K562 (cell line): ENCODE results near the gene SLCO3A1. TPM values are rescaled to one million over a fixed set of nuclear protein-coding genes. Genes with fewer than 3 reads are reported as not detected.

Experiments used
- ATAC-seq: fragments of 200-7000 bp; cut with Tn5 transposase; 3 replicates; pipeline ENCODE4 v1.9.1; 2020; ENCODE audit warnings: moderate library complexity
- BruUV-seq: library from RNA; stranded (reverse); fragments of 400-500 nt; replicated peaks from 2 replicates; lab custom pipeline; 2021; lab: Mats Ljungman, UMichigan
- CTCF ChIA-PET: fragments of 300-600 bp; formaldehyde crosslinking; extraction: SDS; loops from one replicate; lab custom pipeline; 2021; ENCODE audit warnings: low intra/inter-chr PET ratio; lab: Yijun Ruan, JAX
- POLR2A ChIA-PET: fragments of 300-600, 350-650 bp; sonication (Branson Sonifier 250); formaldehyde crosslinking; extraction: SDS; loops from one replicate; lab custom pipeline; 2021; ENCODE audit warnings: antibody characterized with exemption, inconsistent platforms; lab: Yijun Ruan, JAX
- DNase-seq, 4 experiments: peaks; one replicate each; pipeline versions ENCODE4 v3.0.0 to v3.0.0-alpha.2; 2011 to 2018; ENCODE audit warnings: low spot score in 3 of 4, mixed read lengths in 3 of 4; ENCODE audit errors: extremely low read depth in 1 of 4
- FAIRE-seq: peaks from 2 replicates; lab custom pipeline; 2011; peaks lifted over from hg19 to GRCh38; lab: Jason Lieb, UNC
- H2AFZ ChIP-seq: 2 replicates; pipeline ENCODE4 v1.6.0; 2011; ENCODE audit warnings: low read depth, low read length, control low read depth, inconsistent platforms
- H3K27ac ChIP-seq: fragments of 200-600 bp; 3 replicates; pipeline ENCODE4 v1.8.0; 2011; ENCODE audit warnings: low read depth, mild to moderate bottlenecking, control low read depth, inconsistent platforms, low read length, moderate library complexity, mixed read lengths; ENCODE audit errors: extremely low read depth
- H3K27me3 ChIP-seq, 2 experiments: fragments of 300-600 bp in 1 of 2; 2 replicates in 1 of 2; 3 replicates in 1 of 2; pipeline versions ENCODE4 v1.6.0 to v1.8.0; 2011; ENCODE audit warnings: inconsistent platforms in 2 of 2, low read length in 2 of 2, mild to moderate bottlenecking in 1 of 2, mixed read lengths in 1 of 2, moderate library complexity in 1 of 2; ENCODE audit not compliant: control insufficient read depth in 2 of 2, insufficient read depth in 2 of 2
- H3K36me3 ChIP-seq: fragments of 300-600 bp; 3 replicates; pipeline ENCODE4 v1.8.0; 2011; ENCODE audit warnings: mild to moderate bottlenecking, low read length, inconsistent platforms; ENCODE audit not compliant: control insufficient read depth, insufficient read depth
- H3K4me1 ChIP-seq, 2 experiments: fragments of 200-600 bp in 1 of 2; replicated peaks in 1 of 2; 2 replicates in 1 of 2; 3 replicates in 1 of 2; pipeline versions ENCODE4 v1.5.1 to v1.8.0; 2011; ENCODE audit warnings: inconsistent platforms in 2 of 2, low read length in 2 of 2, mild to moderate bottlenecking in 1 of 2, mixed read lengths in 1 of 2, moderate library complexity in 1 of 2; ENCODE audit not compliant: control insufficient read depth in 2 of 2, insufficient read depth in 2 of 2
- H3K4me2 ChIP-seq: 2 replicates; pipeline ENCODE4 v1.6.1; 2011; ENCODE audit warnings: low read length, control low read depth, inconsistent platforms, mixed read lengths; ENCODE audit not compliant: insufficient read depth
- H3K4me3 ChIP-seq: fragments of 200-600 bp; sonication (generic), shearing (Covaris generic); 2 replicates; pipeline ENCODE4 v1.5.1; 2016; ENCODE audit warnings: control low read depth, inconsistent platforms
- H3K79me2 ChIP-seq: fragments of 200-600 bp; 3 replicates; pipeline ENCODE4 v1.8.0; 2011; ENCODE audit warnings: low read length, inconsistent platforms; ENCODE audit not compliant: control insufficient read depth, insufficient read depth
- H3K9ac ChIP-seq, 2 experiments: 2 replicates each; pipeline versions ENCODE4 v1.6.0 to v1.6.1; 2011; ENCODE audit warnings: low read depth in 2 of 2, low read length in 2 of 2, control low read depth in 1 of 2, inconsistent platforms in 1 of 2, mild to moderate bottlenecking in 1 of 2, mixed read lengths in 1 of 2; ENCODE audit not compliant: insufficient read depth in 1 of 2
- H3K9me1 ChIP-seq: one replicate; pipeline ENCODE4 v1.6.0; 2011; ENCODE audit warnings: inconsistent platforms, mild to moderate bottlenecking, low read length, moderate library complexity; ENCODE audit not compliant: control insufficient read depth, insufficient read depth
- H3K9me3 ChIP-seq: replicated peaks from 2 replicates; pipeline ENCODE4 v1.5.1; 2011; ENCODE audit warnings: low read depth, low read length, inconsistent platforms; ENCODE audit not compliant: control insufficient read depth, insufficient read depth
- H4K20me1 ChIP-seq: replicated peaks from 2 replicates; pipeline ENCODE4 v1.6.1; 2011; ENCODE audit warnings: low read length, inconsistent platforms, mixed read lengths; ENCODE audit not compliant: control insufficient read depth, insufficient read depth
- ATF2 ChIP-seq: sonication (generic); formaldehyde crosslinking; IDR thresholded peaks from 2 replicates; pipeline ENCODE4 v1.8.1; 2022; ENCODE audit warnings: missing genetic modification reagents
- CREM ChIP-seq: IDR thresholded peaks from 2 replicates; pipeline ENCODE4 v1.6.1; 2014; ENCODE audit warnings: antibody characterized with exemption, low read depth
- EWSR1 ChIP-seq: fragments of 450-650 bp; IDR thresholded peaks from 2 replicates; pipeline ENCODE4 v1.6.1; 2018; ENCODE audit warnings: borderline replicate concordance, mild to moderate bottlenecking, low read depth, moderate library complexity; ENCODE audit not compliant: partially characterized antibody
- GABPB2 ChIP-seq: fragments of 250-450 bp; sonication (Bioruptor Pico); conservative IDR thresholded peaks from 2 replicates; pipeline ENCODE4 v1.5.1; 2021; ENCODE audit warnings: mild to moderate bottlenecking
- ILK ChIP-seq: fragments of 450-650 bp; IDR thresholded peaks from 2 replicates; pipeline ENCODE4 v1.6.1; 2016; ENCODE audit warnings: missing genetic modification characterization, low read depth, mild to moderate bottlenecking, missing compliant biosample characterization, moderate library complexity, borderline replicate concordance
- KLF13 ChIP-seq: fragments of 450-650 bp; IDR thresholded peaks from 2 replicates; pipeline ENCODE4 v1.6.1; 2016; ENCODE audit warnings: missing genetic modification characterization, low read depth, mild to moderate bottlenecking, missing compliant biosample characterization, moderate library complexity, borderline replicate concordance
- MBD2 ChIP-seq: sonication (generic); IDR thresholded peaks from 2 replicates; pipeline ENCODE4 v1.6.1; 2016; ENCODE audit warnings: low read depth, borderline replicate concordance
- NR1H2 ChIP-seq: sonication (generic); formaldehyde crosslinking; IDR thresholded peaks from 2 replicates; pipeline ENCODE4 v1.4.0; 2020; ENCODE audit warnings: mild to moderate bottlenecking, missing genetic modification reagents
- PPARD ChIP-seq: fragments of 250-450 bp; sonication (Bioruptor Pico); IDR thresholded peaks from 2 replicates; pipeline ENCODE4 v1.8.0; 2022; ENCODE audit warnings: inconsistent platforms, mild to moderate bottlenecking, moderate library complexity
- PURB ChIP-seq: sonication (generic); formaldehyde crosslinking; IDR thresholded peaks from 2 replicates; pipeline ENCODE4 v1.9.0; 2021; ENCODE audit warnings: low read depth, mild to moderate bottlenecking, missing genetic modification reagents
- SMAD4 ChIP-seq: fragments of 250-450 bp; sonication (Bioruptor Pico); conservative IDR thresholded peaks from 2 replicates; pipeline ENCODE4 v1.8.0; 2021; ENCODE audit warnings: inconsistent platforms, mild to moderate bottlenecking, moderate library complexity
- TAF15 ChIP-seq: fragments of 200-400 bp; formaldehyde crosslinking; IDR thresholded peaks from 2 replicates; pipeline ENCODE4 v1.6.1; 2017; ENCODE audit warnings: mild to moderate bottlenecking, low read depth, low read length, moderate library complexity
- VEZF1 ChIP-seq: fragments of 200-800 bp; sonication (Bioruptor generic); IDR thresholded peaks from 2 replicates; pipeline ENCODE4 v1.6.1; 2017; ENCODE audit warnings: missing genetic modification characterization, missing compliant biosample characterization
- ZHX1 ChIP-seq: fragments of 150-350 bp; conservative IDR thresholded peaks from 2 replicates; pipeline ENCODE4 v1.6.1; 2014; ENCODE audit warnings: low read length
- ZNF140 ChIP-seq: fragments of 250-450 bp; sonication (Bioruptor Pico); IDR thresholded peaks from 2 replicates; pipeline ENCODE4 v1.8.0; 2021; ENCODE audit warnings: moderate library complexity, mild to moderate bottlenecking, inconsistent platforms
- ZNF212 ChIP-seq: fragments of 450-650 bp; formaldehyde crosslinking; IDR thresholded peaks from 2 replicates; pipeline ENCODE4 v1.4.0; 2020; ENCODE audit warnings: mild to moderate bottlenecking
- WGBS: fragments of 100-300 bp; shearing (Covaris generic); methylation state at CpG from one replicate; pipeline ENCODE4 v1.1.6; 2016; ENCODE audit warnings: low coverage, mixed read lengths; ENCODE audit not compliant: insufficient coverage; ENCODE audit errors: missing lambda C conversion rate; 5-methylcytosine and 5-hydroxymethylcytosine counted together
- in situ Hi-C: fragments of 300-500 bp; cut with MboI; formaldehyde crosslinking; loops from 4 replicates; pipeline ENCODE4 v1.15.0; 2018; ENCODE audit warnings: inconsistent platforms, mixed read lengths
- intact Hi-C: fragments of 100-400 bp; cut with micrococcal nuclease; formaldehyde crosslinking; loops from 2 replicates; pipeline ENCODE4 v1.14.2; 2022
- polyA plus RNA-seq, 8 experiments: library from polyadenylated mRNA; depleted of rRNA in 4 of 8; stranded (reverse) in 5 of 8; unstranded in 3 of 8; fragments of >200 nt; fragmentation: Nextera tagmentation in 2 of 8; fragmentation: Illumina TruSeq in 1 of 8; extraction: Ambion mirVana in 2 of 8; extraction: Trizol in 1 of 8; gene quantifications; 2 replicates each; pipeline versions ENCODE4 v1.2.1 to v1.2.3, GENCODE V29; 2011 to 2014; ENCODE audit warnings: inconsistent platforms in 1 of 8, missing spikeins in 1 of 8
- total RNA-seq, 7 experiments: library from RNA; depleted of rRNA in 6 of 7; stranded (reverse); fragments of >200 nt in 6 of 7; fragmentation: Illumina TruSeq in 2 of 7; extraction: Trizol in 2 of 7; gene quantifications; 2 replicates each; pipeline versions ENCODE4 v1.2.1 to v1.2.3, GENCODE V29; 2011 to 2021; ENCODE audit warnings: low replicate concordance in 1 of 7

Gene SLCO3A1
- total and polyA plus RNA-seq, 9 of the 15 experiments (the other 6 are each of a cell fraction or from before 2014, with no cell fraction given), result 0.01 to 0.84 (median 0.06) TPM; not detected in 3

DNA sequence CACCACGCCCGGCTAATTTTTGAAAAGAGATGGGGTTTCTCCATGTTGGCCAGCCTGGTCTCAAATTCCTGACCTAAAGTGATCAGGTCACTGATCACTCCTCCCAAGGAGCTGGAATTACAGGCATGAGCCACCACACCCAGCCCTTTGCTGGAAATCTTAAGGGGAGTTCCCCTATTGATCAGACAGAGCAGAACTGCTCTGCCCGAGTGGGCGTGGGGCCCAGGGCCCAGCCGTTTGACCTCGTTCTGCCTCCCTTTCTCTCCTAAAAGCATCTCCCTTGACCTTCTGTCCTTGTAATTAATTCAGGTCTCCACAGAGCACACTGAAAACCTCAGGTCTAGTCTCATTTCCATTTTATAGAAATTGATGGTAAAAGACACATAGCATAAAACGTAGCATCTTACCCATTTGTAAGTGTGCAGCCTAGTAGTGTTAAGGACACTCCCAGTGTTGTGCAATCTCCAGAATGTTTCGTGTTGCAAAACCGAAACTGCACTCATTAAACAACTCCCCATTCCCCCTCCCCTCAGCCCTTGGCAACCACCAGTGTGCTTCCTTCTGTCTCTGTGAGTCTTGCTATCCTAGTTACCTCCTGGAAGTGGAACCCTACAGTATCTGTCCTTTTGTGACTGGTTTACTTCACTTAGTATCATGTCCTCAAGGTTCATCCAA lies 89.3 kb downstream of the SLCO3A1 start:
- FAIRE-seq (no peak), DNase-seq (no peak), ATAC-seq (no peak)
- ChIA-PET CTCF (no interaction called here), POLR2A (no interaction called here)
- Histone ChIP-seq H4K20me1 (0 out of 2 replicates have a peak, but pooled peaks cover 4% of the 10 kb centered on the region), H3K9me3 (no peaks in the 10 kb centered on the region), H3K4me2 (no peak overlapping the region), H3K9ac (no peak overlapping the region), H3K79me2 (no peaks in the 10 kb centered on the region), H3K9me1 (no peaks in the 10 kb centered on the region), H3K36me3 (no peaks in the 10 kb centered on the region), H3K27me3 (peaks cover 13 to 21% of the 10 kb centered on the region in 2 experiments; a peak in 4 of 5 replicates), H3K27ac (no peak overlapping the region), H2AFZ (no peak overlapping the region), H3K4me3 (no peak overlapping the region), H3K4me1 (peaks cover 0 to 9% of the 10 kb centered on the region in 2 experiments; a peak in 3 of 5 replicates)
- in situ Hi-C loops, result no loop called here
- 0% methylated on average over 9 of the region's 9 CpGs for WGBS
- intact Hi-C loops, result no loop called here
- BruUV-seq, result no TSS peak
- TF ChIP-seq TAF15 (no peak), CREM (no peak), GABPB2 (CRISPR knock-in tag) (no peak), ILK (tag) (no peak), ZHX1 (no peak), ATF2 (no peak), NR1H2 (no peak), VEZF1 (peak; percentile 52; the same call in 1 of the 2 replicates), MBD2 (no peak), ZNF212 (CRISPR knock-in tag) (no peak), PURB (CRISPR knock-in tag) (no peak), SMAD4 (CRISPR knock-in tag) (no peak), KLF13 (tag) (no peak), PPARD (no peak), EWSR1 (no peak), ZNF140 (CRISPR knock-in tag) (no peak)
